Stimulated activated CD8-positive, alpha-beta memory T cell treated with anti-CD3 and anti-CD28 coated beads, Interleukin-12 subunit alpha, Interleukin-12 subunit beta, amount 100 ng/mL, for 24 hours (primary cell): ENCODE data around the gene PLA2G12A.

ENCODE experiments used
- DNase-seq: peaks from one replicate; pipeline ENCODE4 v3.0.0-alpha.2; 2020; ENCODE audit errors: extremely low read depth

PLA2G12A gene

GRCh38 chr4:109729718-109730618 lies at the start of gene PLA2G12A:
TSS of gene PLA2G12A (minus strand) at chr4:109730070. CDS start at chr4:109729809, 261 bp downstream.
- DNase-seq: peak; percentile 41

- DNase-seq: no peak
Measured at GRCh38 chr4:109764789-109765402, 35.0 kb upstream of the PLA2G12A start.

GRCh38 chr4:109764376-109764775 lies 34.5 kb upstream of the PLA2G12A start:
- no peak for DNase-seq

GRCh38 chr4:109760682-109761081 lies 30.8 kb upstream of the PLA2G12A start:
- DNase-seq: no peak

- DNase-seq: no peak
Measured at GRCh38 chr4:109755656-109756055, 25.8 kb upstream of the PLA2G12A start.

- no peak for DNase-seq
Measured at GRCh38 chr4:109754093-109754857, 24.4 kb upstream of the PLA2G12A start.

- DNase-seq: no peak
Measured at GRCh38 chr4:109752525-109752924, 22.7 kb upstream of the PLA2G12A start.

- no peak for DNase-seq
Measured at GRCh38 chr4:109751852-109752251, 22.0 kb upstream of the PLA2G12A start.

GRCh38 chr4:109750652-109751244 lies 20.9 kb upstream of the PLA2G12A start:
- DNase-seq: no peak

- DNase-seq: no peak
Measured at GRCh38 chr4:109749388-109750082, 19.7 kb upstream of the PLA2G12A start.

- DNase-seq: no peak
Measured at GRCh38 chr4:109748114-109748513, 18.2 kb upstream of the PLA2G12A start.

- no peak for DNase-seq
Measured at GRCh38 chr4:109746728-109747127, 16.9 kb upstream of the PLA2G12A start.

GRCh38 chr4:109745830-109746229 lies 16.0 kb upstream of the PLA2G12A start:
- DNase-seq: no peak

- no peak for DNase-seq
Measured at GRCh38 chr4:109739547-109739946, 9.7 kb upstream of the PLA2G12A start.

- DNase-seq: no peak
Measured at GRCh38 chr4:109738104-109738872, 8.4 kb upstream of the PLA2G12A start.

- DNase-seq: no peak
Measured at GRCh38 chr4:109735566-109736365, 5.9 kb upstream of the PLA2G12A start.

- no peak for DNase-seq
Measured at GRCh38 chr4:109733728-109734127, 3.9 kb upstream of the PLA2G12A start.

GRCh38 chr4:109730619-109731545 lies 1.0 kb upstream of the PLA2G12A start:
- DNase-seq: no peak
